IMR-90 (cell line): ENCODE results near the gene DLGAP3. TPM values are rescaled to one million over a fixed set of nuclear protein-coding genes. Genes with fewer than 3 reads are reported as not detected.

Experiments used
- ATAC-seq: fragments of 200-7000 bp; cut with Tn5 transposase; 2 replicates; pipeline ENCODE4 v1.9.1; 2020; ENCODE audit warnings: low read depth, mild to moderate bottlenecking, moderate library complexity
- BruUV-seq: library from RNA; stranded (reverse); fragments of 400-500 nt; replicated peaks from 2 replicates; lab custom pipeline; 2021; lab: Mats Ljungman, UMichigan
- CTCF ChIA-PET: fragments of 300-600 bp; formaldehyde crosslinking; extraction: SDS; loops from one replicate; lab custom pipeline; 2021; ENCODE audit warnings: antibody characterized with exemption; lab: Yijun Ruan, JAX
- POLR2A ChIA-PET: fragments of 300-600 bp; sonication (Branson Sonifier 250); formaldehyde crosslinking; loops from one replicate; lab custom pipeline; 2022; ENCODE audit warnings: antibody characterized with exemption; ENCODE audit not compliant: unreplicated experiment; lab: Charles Lee
- DNase-seq: peaks from one replicate; pipeline ENCODE4 v3.0.0; 2013
- H2AFZ ChIP-seq: replicated peaks from 2 replicates; pipeline ENCODE3; 2013; ENCODE audit warnings: low read length, mild to moderate bottlenecking; ENCODE audit not compliant: poor library complexity
- H2AK5ac ChIP-seq: 2 replicates; pipeline ENCODE4 v1.6.1; 2013; ENCODE audit warnings: low read depth, low read length, inconsistent platforms
- H2AK9ac ChIP-seq: replicated peaks from 2 replicates; pipeline ENCODE3; 2013; ENCODE audit warnings: mild to moderate bottlenecking, low read depth, low read length, moderate library complexity; ENCODE audit not compliant: poor library complexity
- H2BK120ac ChIP-seq: 2 replicates; pipeline ENCODE4 v1.6.1; 2013; ENCODE audit warnings: low read depth, low read length, inconsistent platforms
- H2BK15ac ChIP-seq: 3 replicates; pipeline ENCODE4 v1.6.1; 2013; ENCODE audit warnings: low read depth, low read length, inconsistent platforms
- H2BK20ac ChIP-seq: 2 replicates; pipeline ENCODE4 v1.6.1; 2013; ENCODE audit warnings: low read depth, mild to moderate bottlenecking, inconsistent platforms, low read length, moderate library complexity
- H2BK5ac ChIP-seq: 2 replicates; pipeline ENCODE4 v1.6.1; 2013; ENCODE audit warnings: mild to moderate bottlenecking, low read depth, low read length, inconsistent platforms; ENCODE audit not compliant: poor library complexity, severe bottlenecking
- H3K14ac ChIP-seq: replicated peaks from 2 replicates; pipeline ENCODE4 v1.6.1; 2013; ENCODE audit warnings: low read depth, low read length, inconsistent platforms
- H3K18ac ChIP-seq: 2 replicates; pipeline ENCODE4 v1.6.1; 2013; ENCODE audit warnings: low read depth, low read length, control low read depth
- H3K23ac ChIP-seq: 2 replicates; pipeline ENCODE4 v1.6.1; 2013; ENCODE audit warnings: low read depth, low read length, inconsistent platforms
- H3K27ac ChIP-seq: 2 replicates; pipeline ENCODE4 v1.5.1; 2013; ENCODE audit warnings: mild to moderate bottlenecking, control low read depth, low read length; ENCODE audit not compliant: insufficient read depth
- H3K27me3 ChIP-seq: 2 replicates; pipeline ENCODE4 v1.6.1; 2013; ENCODE audit warnings: low read length; ENCODE audit not compliant: control insufficient read depth, insufficient read depth
- H3K36me3 ChIP-seq: 2 replicates; pipeline ENCODE4 v1.6.1; 2013; ENCODE audit warnings: low read length, mixed read lengths; ENCODE audit not compliant: control insufficient read depth, insufficient read depth
- H3K4ac ChIP-seq: 2 replicates; pipeline ENCODE4 v1.6.1; 2013; ENCODE audit warnings: low read depth, low read length, inconsistent platforms
- H3K4me1 ChIP-seq: 2 replicates; pipeline ENCODE4 v1.6.1; 2013; ENCODE audit warnings: low read length, mixed read lengths; ENCODE audit not compliant: control insufficient read depth, insufficient read depth
- H3K4me2 ChIP-seq: 2 replicates; pipeline ENCODE4 v1.6.1; 2013; ENCODE audit warnings: low read depth, mild to moderate bottlenecking, control low read depth, low read length, moderate library complexity
- H3K4me3 ChIP-seq: 2 replicates; pipeline ENCODE4 v1.5.1; 2013; ENCODE audit warnings: low read depth, mild to moderate bottlenecking, control low read depth, low read length, moderate library complexity; ENCODE audit not compliant: insufficient read depth
- H3K56ac ChIP-seq: 2 replicates; pipeline ENCODE4 v1.6.1; 2013; ENCODE audit warnings: low read length, inconsistent platforms; ENCODE audit not compliant: insufficient read depth; ENCODE audit errors: extremely low read depth
- H3K79me1 ChIP-seq, 2 experiments: 2 replicates each; pipeline ENCODE4 v1.6.1; 2013; ENCODE audit warnings: low read length in 2 of 2, inconsistent platforms in 1 of 2, low read depth in 1 of 2
- H3K9ac ChIP-seq: 2 replicates; pipeline ENCODE4 v1.6.1; 2013; ENCODE audit warnings: low read depth, low read length, control low read depth
- H3K9me1 ChIP-seq: 2 replicates; pipeline ENCODE4 v1.6.1; 2013; ENCODE audit warnings: low read length, inconsistent platforms; ENCODE audit not compliant: insufficient read depth
- H3K9me3 ChIP-seq: 2 replicates; pipeline ENCODE4 v1.6.1; 2013; ENCODE audit warnings: low read length; ENCODE audit not compliant: control insufficient read depth, insufficient read depth
- H4K20me1 ChIP-seq: 2 replicates; pipeline ENCODE4 v1.6.1; 2013; ENCODE audit warnings: low read length, inconsistent platforms; ENCODE audit not compliant: insufficient read depth
- H4K5ac ChIP-seq: 2 replicates; pipeline ENCODE4 v1.6.1; 2013; ENCODE audit warnings: mild to moderate bottlenecking, low read depth, low read length, control low read depth
- H4K8ac ChIP-seq, 2 experiments: 2 replicates each; pipeline ENCODE4 v1.6.1; 2013; ENCODE audit warnings: low read depth in 2 of 2, low read length in 2 of 2, control low read depth in 1 of 2, inconsistent platforms in 1 of 2
- H4K91ac ChIP-seq: 2 replicates; pipeline ENCODE4 v1.6.1; 2013; ENCODE audit warnings: low read depth, low read length, inconsistent platforms; ENCODE audit not compliant: insufficient read depth
- BHLHE40 ChIP-seq: fragments of 150-350 bp; IDR thresholded peaks from 2 replicates; pipeline ENCODE4 v1.6.1; 2016; ENCODE audit warnings: mild to moderate bottlenecking, low read depth, low read length
- CEBPB ChIP-seq: IDR thresholded peaks from 2 replicates; pipeline ENCODE4 v1.6.1; 2012; ENCODE audit warnings: low read depth, low read length, improper control_type of control experiment
- CHD1 ChIP-seq: IDR thresholded peaks from 2 replicates; pipeline ENCODE4 v1.6.1; 2012; ENCODE audit warnings: low read depth, low read length, improper control_type of control experiment
- ELK1 ChIP-seq: fragments of 150-350 bp; IDR thresholded peaks from 2 replicates; pipeline ENCODE4 v1.6.1; 2016; ENCODE audit warnings: low read depth, mild to moderate bottlenecking, low read length, moderate library complexity, borderline replicate concordance
- FOS ChIP-seq: fragments of 150-350 bp; IDR thresholded peaks from 2 replicates; pipeline ENCODE4 v1.6.1; 2016; ENCODE audit warnings: low read depth, low read length
- MAFK ChIP-seq: IDR thresholded peaks from 2 replicates; pipeline ENCODE4 v1.6.1; 2012; ENCODE audit warnings: low read depth, low read length, improper control_type of control experiment
- MAZ ChIP-seq: IDR thresholded peaks from 2 replicates; pipeline ENCODE4 v1.6.1; 2012; ENCODE audit warnings: low read depth, mild to moderate bottlenecking, low read length, improper control_type of control experiment, moderate library complexity, borderline replicate concordance
- MXI1 ChIP-seq: IDR thresholded peaks from 2 replicates; pipeline ENCODE4 v1.6.1; 2012; ENCODE audit warnings: low read depth, mild to moderate bottlenecking, low read length, moderate library complexity, borderline replicate concordance
- POLR2A ChIP-seq: IDR thresholded peaks from 2 replicates; pipeline ENCODE4 v1.6.1; 2012; ENCODE audit warnings: mild to moderate bottlenecking, low read depth, low read length
- RAD21 ChIP-seq: IDR thresholded peaks from 2 replicates; pipeline ENCODE4 v1.6.1; 2012; ENCODE audit warnings: low read length, improper control_type of control experiment
- RCOR1 ChIP-seq: IDR thresholded peaks from 2 replicates; pipeline ENCODE4 v1.6.1; 2012; ENCODE audit warnings: mild to moderate bottlenecking, low read length, improper control_type of control experiment; ENCODE audit not compliant: insufficient replicate concordance
- RFX5 ChIP-seq: IDR thresholded peaks from 2 replicates; pipeline ENCODE4 v1.8.0; 2012; ENCODE audit warnings: low read depth, mild to moderate bottlenecking, low read length, moderate library complexity
- SMC3 ChIP-seq: fragments of 150-350 bp; IDR thresholded peaks from 2 replicates; pipeline ENCODE4 v1.6.1; 2016; ENCODE audit warnings: low read depth, mild to moderate bottlenecking, antibody characterized with exemption, low read length, moderate library complexity
- USF2 ChIP-seq: fragments of 150-350 bp; IDR thresholded peaks from 2 replicates; pipeline ENCODE4 v1.6.1; 2017; ENCODE audit warnings: mild to moderate bottlenecking, antibody characterized with exemption, low read length, low read depth
- WGBS, 2 experiments: methylation state at CpG; one replicate each; pipeline versions ENCODE4 v1.1.5 to v1.1.7; 2013; ENCODE audit warnings: missing lambda C conversion rate in 2 of 2; ENCODE audit not compliant: insufficient read length in 1 of 2; ENCODE audit errors: extremely low coverage in 2 of 2; 5-methylcytosine and 5-hydroxymethylcytosine counted together
- dilution Hi-C: fragments of 300-500 bp; cut with HindIII; formaldehyde crosslinking; loops from one replicate; pipeline ENCODE4 v1.14.3; 2018; ENCODE audit warnings: low sequenced_read_pairs; ENCODE audit not compliant: unreplicated experiment
- in situ Hi-C: fragments of 300-500 bp; cut with MboI; formaldehyde crosslinking; loops from 3 replicates; pipeline ENCODE4 v1.14.3; 2019; ENCODE audit warnings: low sequenced_read_pairs, inconsistent platforms, mixed read lengths
- intact Hi-C: fragments of 100-400 bp; cut with micrococcal nuclease; formaldehyde crosslinking; loops from 2 replicates; pipeline ENCODE4 v1.10.0; 2022
- polyA plus RNA-seq, 3 experiments: library from polyadenylated mRNA; depleted of rRNA; stranded (reverse); fragments of >200 nt; gene quantifications; 2 replicates each; pipeline ENCODE4 v1.2.3, GENCODE V29; 2012; ENCODE audit warnings: low replicate concordance in 1 of 3
- total RNA-seq: library from RNA; depleted of rRNA; stranded (reverse); fragments of >200 nt; gene quantifications from 2 replicates; pipeline ENCODE4 v1.2.3, GENCODE V29; 2012

DLGAP3 gene
- total and polyA plus RNA-seq, 2 of the 4 experiments (the other 2 are of a cell fraction): 0.02 TPM; not detected in 1

GRCh38 chr1:34899906-34900305, 29.5 kb downstream of the DLGAP3 start (continued):
- TF ChIP-seq MAFK: no peak
- no peak for TF ChIP-seq RAD21
- no peak for TF ChIP-seq MXI1
- TF ChIP-seq RCOR1: no peak
- no peak for TF ChIP-seq SMC3

GRCh38 chr1:34899471-34899870, 30.0 kb downstream of the DLGAP3 start:
- no TSS peak for BruUV-seq
- Histone ChIP-seq H3K9me1 (no peaks in the 10 kb centered on the region), H3K4me1 (no peaks in the 10 kb centered on the region), H3K4ac (no peak overlapping the region), H3K4me2 (no peak overlapping the region), H2BK120ac (no peak overlapping the region), H4K91ac (no peak overlapping the region), H3K27ac (no peak overlapping the region), H2BK5ac (no peak overlapping the region), H3K9ac (no peak overlapping the region), H4K5ac (no peak overlapping the region), H2AK9ac (no peak overlapping the region), H3K36me3 (no peaks in the 10 kb centered on the region), H2AK5ac (no peak overlapping the region), H4K20me1 (no peaks in the 10 kb centered on the region), H3K56ac (no peak overlapping the region), H4K8ac (no peak overlapping the region), H3K4me3 (no peak overlapping the region), H3K79me1 (no peaks in the 10 kb centered on the region), H3K18ac (no peak overlapping the region), H2BK15ac (no peak overlapping the region), H2AFZ (no peak overlapping the region), H3K23ac (no peak overlapping the region), H2BK20ac (no peak overlapping the region), H3K14ac (no peak overlapping the region), H3K27me3 (peaks cover 10% of the 10 kb centered on the region), H3K9me3 (no peaks in the 10 kb centered on the region)
- ChIA-PET POLR2A (no interaction called here), CTCF (interaction anchor here (0.7 kb wide), 1 partner anchor 40 kb away, joined by 3 read pairs; the partner anchor contains the start of gene SMIM12)
- ATAC-seq: no peak
- no CpG with 5 or more reads among the region's 4 CpGs for WGBS, 2 experiments
- TF ChIP-seq ELK1 (no peak), FOS (no peak), MAZ (no peak), CHD1 (no peak), RFX5 (no peak), MAFK (no peak), MXI1 (no peak), USF2 (no peak), BHLHE40 (no peak), CEBPB (no peak), POLR2A (no peak), SMC3 (no peak)
- DNase-seq: no peak
- dilution Hi-C loops: no loop called here
- intact Hi-C loops: loop anchor here (5.0 kb wide), 1 partner anchor 568 kb away; no protein-coding TSS in a partner anchor
- in situ Hi-C loops: no loop called here
